ENCODE results near the gene A1BG. TPM values are rescaled to one million over a fixed set of nuclear protein-coding genes. Genes with fewer than 3 reads are reported as not detected.

Gene A1BG
- polyA plus RNA-seq, 4 donors = 0.64 to 45.9 (median 9.3) TPM; not detected in 1

DNA sequence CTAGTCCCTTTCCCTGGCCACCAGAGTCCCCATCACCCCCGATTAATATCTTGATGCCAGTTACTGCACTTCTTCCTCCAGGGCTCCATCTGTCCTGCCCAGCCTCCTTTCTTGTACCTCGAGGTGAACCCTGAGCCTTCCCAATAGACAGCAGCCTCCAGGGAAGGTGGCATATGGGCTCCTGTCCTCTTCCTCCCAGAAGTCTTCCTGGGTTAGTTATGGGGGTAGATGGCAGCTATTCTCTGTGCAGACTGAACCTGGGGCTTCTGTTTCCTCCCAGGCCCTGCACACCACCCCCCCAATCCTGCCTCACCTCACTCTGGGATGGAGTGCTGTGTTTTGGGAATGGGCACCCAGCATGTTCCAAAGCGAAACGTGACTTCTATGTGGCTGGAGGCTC, 44.8 kb upstream of the A1BG start:
- Histone ChIP-seq H3K27me3 (ENCODE audit: control insufficient read depth in 3 of 3, insufficient read depth in 3 of 3, low read length in 3 of 3) (peaks cover 9 to 30% (median 12%) of the 10 kb centered on the region in 3 donors), H3K36me3 (ENCODE audit: control insufficient read depth in 3 of 3, insufficient read depth in 2 of 3, low read depth in 1 of 3, low read length in 3 of 3) (peaks cover 4 to 22% (median 9%) of the 10 kb centered on the region in 3 donors), H3K4me1 (ENCODE audit: control insufficient read depth in 3 of 3, insufficient read depth in 2 of 3, low read depth in 1 of 3, low read length in 2 of 3) (peaks cover 0 to 18% (median 4%) of the 10 kb centered on the region in 3 donors), H3K9me3 (ENCODE audit: control insufficient read depth in 2 of 2, insufficient read depth in 1 of 2, low read depth in 1 of 2, low read length in 1 of 2) (no peaks in the 10 kb centered on the region), H3K4me3 (ENCODE audit: low read depth in 1 of 3, low read length in 3 of 3) (no peak overlapping the region), H3K27ac (ENCODE audit: low read depth in 1 of 3, low read length in 2 of 3) (no peak overlapping the region)
- WGBS, 3 donors = 63 to 79% (median 72%) methylated on average over 4 of the region's 4 CpGs
- no peak for FAIRE-seq
- DNase-seq = no peak

DNA sequence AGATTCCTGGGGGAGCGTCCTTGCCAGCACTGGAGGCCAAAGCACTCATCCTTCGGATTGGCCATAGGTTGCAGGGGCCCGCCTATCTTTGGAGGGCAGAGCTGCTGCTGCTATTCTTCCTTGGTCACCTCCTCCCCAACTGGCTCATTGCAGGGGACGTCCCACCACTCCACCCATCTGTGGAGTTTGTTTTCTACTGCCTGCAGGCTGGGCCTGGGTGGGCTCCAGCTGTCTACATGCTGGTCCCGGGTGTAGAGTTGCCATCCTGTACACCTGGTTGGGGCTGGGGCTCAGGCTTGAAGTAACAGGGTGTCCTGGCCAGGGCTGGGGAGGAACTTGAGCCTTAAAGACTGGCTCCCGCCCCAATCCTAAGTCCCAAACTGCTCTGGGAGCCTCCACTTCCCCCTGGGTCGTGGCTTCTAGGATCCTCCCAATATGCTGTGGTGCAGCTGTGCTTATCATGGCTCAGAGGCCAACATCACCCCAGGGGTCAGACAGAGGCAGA, 44.3 kb upstream of the A1BG start:
- no peaks in the 10 kb centered on the region for H3K9me3 ChIP-seq (ENCODE audit: control insufficient read depth in 2 of 2, insufficient read depth in 1 of 2, low read depth in 1 of 2, low read length in 1 of 2)
- H3K27ac ChIP-seq (ENCODE audit: low read depth in 1 of 3, low read length in 2 of 3) = no peak overlapping the region
- DNase-seq (no peak), FAIRE-seq (no peak)
- 69 to 75% (median 69%) methylated on average over 7 of the region's 7 CpGs for WGBS, 3 donors
- H3K4me1 ChIP-seq (ENCODE audit: control insufficient read depth in 3 of 3, insufficient read depth in 2 of 3, low read depth in 1 of 3, low read length in 2 of 3) = peaks cover 0 to 18% (median 4%) of the 10 kb centered on the region in 3 donors
- peaks cover 7 to 27% (median 9%) of the 10 kb centered on the region in 3 donors for H3K36me3 ChIP-seq (ENCODE audit: control insufficient read depth in 3 of 3, insufficient read depth in 2 of 3, low read depth in 1 of 3, low read length in 3 of 3)
- no peak overlapping the region for H3K4me3 ChIP-seq (ENCODE audit: low read depth in 1 of 3, low read length in 3 of 3)
- peaks cover 9 to 30% (median 12%) of the 10 kb centered on the region in 3 donors for H3K27me3 ChIP-seq (ENCODE audit: control insufficient read depth in 3 of 3, insufficient read depth in 3 of 3, low read length in 3 of 3)

DNA sequence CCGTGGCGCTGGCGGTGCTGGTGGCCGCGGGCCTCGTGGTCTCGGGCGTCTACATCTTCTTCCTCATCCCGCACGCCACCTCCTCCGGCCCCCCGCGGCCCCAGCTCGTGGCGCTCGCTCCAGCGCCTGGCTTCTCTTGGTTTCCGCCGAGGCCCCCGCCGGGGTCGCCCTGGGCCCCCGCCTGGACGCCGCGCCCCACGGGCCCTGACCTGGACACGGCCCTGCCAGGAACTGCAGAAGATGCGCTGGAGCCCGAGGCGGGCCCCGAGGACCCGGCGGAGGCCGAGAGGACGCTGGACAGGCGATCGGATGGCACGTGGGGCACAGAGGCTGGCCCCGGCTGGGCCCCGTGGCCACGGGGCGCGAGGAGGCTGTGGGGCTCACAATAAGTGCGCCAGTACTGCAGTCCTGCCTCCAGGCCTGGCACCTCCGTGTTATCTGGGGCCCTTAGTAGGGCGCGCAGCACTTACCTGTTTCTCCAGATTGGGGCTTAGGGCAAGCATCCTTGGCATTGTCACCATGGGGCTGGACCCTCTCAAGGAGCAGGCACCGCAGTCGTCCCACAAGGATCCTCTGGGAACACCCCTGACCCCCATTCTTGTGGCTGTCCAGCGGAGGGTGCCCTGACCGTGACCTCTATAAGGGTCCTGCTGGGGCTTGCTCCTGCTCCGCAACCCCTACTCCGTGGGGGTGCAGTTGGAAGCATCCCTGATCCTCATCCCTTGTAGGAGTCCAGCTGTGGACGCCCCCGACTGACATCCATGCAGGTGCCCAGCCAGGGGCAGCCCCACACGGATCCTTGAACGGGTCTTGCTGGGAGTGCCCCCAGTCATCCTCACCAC, 43.6 kb upstream of the A1BG start:
- H3K9me3 ChIP-seq (ENCODE audit: control insufficient read depth in 2 of 2, insufficient read depth in 1 of 2, low read depth in 1 of 2, low read length in 1 of 2) = no peaks in the 10 kb centered on the region
- peaks cover 9 to 33% (median 10%) of the 10 kb centered on the region in 3 donors for H3K36me3 ChIP-seq (ENCODE audit: control insufficient read depth in 3 of 3, insufficient read depth in 2 of 3, low read depth in 1 of 3, low read length in 3 of 3)
- FAIRE-seq = no peak
- peak overlapping the region in 1 of 3 donors; percentile 1 for H3K4me3 ChIP-seq (ENCODE audit: low read depth in 1 of 3, low read length in 3 of 3)
- peaks cover 0 to 13% (median 2%) of the 10 kb centered on the region in 3 donors for H3K4me1 ChIP-seq (ENCODE audit: control insufficient read depth in 3 of 3, insufficient read depth in 2 of 3, low read depth in 1 of 3, low read length in 2 of 3)
- H3K27ac ChIP-seq (ENCODE audit: low read depth in 1 of 3, low read length in 2 of 3) = no peak overlapping the region
- DNase-seq = no peak
- 22 to 29% (median 28%) methylated on average over 48 to 58 of the region's 58 CpGs for WGBS, 3 donors
- H3K27me3 ChIP-seq (ENCODE audit: control insufficient read depth in 3 of 3, insufficient read depth in 3 of 3, low read length in 3 of 3) = peaks cover 9 to 30% (median 12%) of the 10 kb centered on the region in 3 donors

DNA sequence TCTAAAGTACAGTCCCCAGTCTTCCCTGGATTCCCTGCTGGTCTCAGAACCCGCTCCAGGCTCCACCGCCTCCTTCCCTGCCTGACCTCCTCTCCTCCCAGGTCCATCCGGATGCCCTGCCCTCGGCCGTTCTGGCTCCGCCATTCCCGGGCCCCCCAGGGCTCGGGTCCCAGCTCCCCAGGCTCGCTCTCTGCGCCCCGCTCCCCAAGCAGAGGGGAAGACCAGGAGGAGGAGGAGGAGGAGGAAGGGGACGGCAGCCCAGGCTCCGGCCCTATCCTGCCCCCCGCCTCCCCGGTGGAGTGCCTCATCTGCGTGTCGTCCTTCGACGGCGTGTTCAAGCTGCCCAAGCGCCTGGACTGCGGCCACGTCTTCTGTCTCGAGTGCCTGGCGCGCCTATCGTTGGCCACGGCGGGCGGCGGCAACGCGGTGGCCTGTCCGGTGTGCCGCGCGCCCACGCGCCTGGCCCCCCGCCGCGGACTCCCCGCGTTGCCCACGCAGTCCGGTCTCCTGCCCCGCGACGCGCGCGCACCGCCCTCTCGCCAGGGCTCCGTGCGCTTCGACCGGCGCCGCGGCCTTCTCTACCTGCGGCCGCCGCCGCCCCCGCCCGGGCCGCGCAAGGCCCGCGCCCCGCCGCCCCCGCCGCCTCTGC, 42.8 kb upstream of the A1BG start:
- peaks cover 0 to 11% (median 2%) of the 10 kb centered on the region in 3 donors for H3K4me1 ChIP-seq (ENCODE audit: control insufficient read depth in 3 of 3, insufficient read depth in 2 of 3, low read depth in 1 of 3, low read length in 2 of 3)
- FAIRE-seq (no peak), DNase-seq (no peak)
- no peaks in the 10 kb centered on the region for H3K9me3 ChIP-seq (ENCODE audit: control insufficient read depth in 2 of 2, insufficient read depth in 1 of 2, low read depth in 1 of 2, low read length in 1 of 2)
- WGBS, 3 donors = 3 to 12% (median 4%) methylated on average over 16 to 75 of the region's 75 CpGs
- peaks cover 9 to 30% (median 12%) of the 10 kb centered on the region in 3 donors for H3K27me3 ChIP-seq (ENCODE audit: control insufficient read depth in 3 of 3, insufficient read depth in 3 of 3, low read length in 3 of 3)
- H3K4me3 ChIP-seq (ENCODE audit: low read depth in 1 of 3, low read length in 3 of 3) = peak overlapping the region in 1 of 3 donors; percentile 1
- H3K36me3 ChIP-seq (ENCODE audit: control insufficient read depth in 3 of 3, insufficient read depth in 2 of 3, low read depth in 1 of 3, low read length in 3 of 3) = peaks cover 9 to 41% (median 10%) of the 10 kb centered on the region in 3 donors
- no peak overlapping the region for H3K27ac ChIP-seq (ENCODE audit: low read depth in 1 of 3, low read length in 2 of 3)

DNA sequence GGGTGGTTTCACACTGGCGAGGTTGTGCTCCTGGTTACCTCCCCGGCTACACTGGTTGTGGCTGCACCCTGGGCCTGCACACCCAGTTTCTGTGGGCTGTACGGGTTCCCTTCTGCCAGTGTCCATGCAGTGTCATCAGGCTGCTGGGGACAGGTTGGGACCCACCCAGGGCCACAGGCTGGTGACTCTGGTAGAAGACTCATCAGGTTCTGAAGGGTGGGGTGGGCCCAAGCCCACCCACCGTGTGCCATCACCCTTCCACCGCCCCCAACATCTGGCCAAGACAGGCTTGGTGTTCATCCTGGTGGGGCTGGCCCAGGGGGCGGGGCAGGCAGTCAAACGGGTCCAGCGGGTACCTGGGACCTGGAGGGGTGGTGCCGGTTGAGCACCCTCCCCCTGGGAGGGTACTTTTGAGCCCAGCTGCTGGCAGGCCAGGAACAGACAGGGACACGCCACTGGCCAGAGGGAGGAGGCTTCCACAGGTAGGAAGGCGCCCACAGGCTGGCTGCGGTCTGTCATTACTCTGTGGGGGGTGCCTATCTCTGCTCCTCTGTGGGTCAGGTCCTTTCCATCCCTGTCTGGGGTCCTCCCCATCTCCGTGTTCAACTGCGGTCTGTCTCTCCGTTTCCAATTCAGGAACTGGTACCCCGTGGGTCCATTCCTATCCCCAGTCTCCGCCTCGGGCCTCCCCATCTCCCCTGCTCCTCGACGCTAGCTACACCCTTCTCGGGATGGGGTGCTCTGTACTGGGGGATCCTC, 42.1 kb upstream of the A1BG start, which contains the start of gene RNF225:
RNF225 (plus strand) TSS at position 437 of the 759 bp plus-strand sequence. CDS start 434 bp downstream, outside the sequence.
- FAIRE-seq = no peak
- WGBS, 3 donors = 26 to 32% (median 32%) methylated on average over 19 to 21 of the region's 21 CpGs
- Histone ChIP-seq H3K27me3 (ENCODE audit: control insufficient read depth in 3 of 3, insufficient read depth in 3 of 3, low read length in 3 of 3) (peaks cover 9 to 30% (median 12%) of the 10 kb centered on the region in 3 donors), H3K9me3 (ENCODE audit: control insufficient read depth in 2 of 2, insufficient read depth in 1 of 2, low read depth in 1 of 2, low read length in 1 of 2) (no peaks in the 10 kb centered on the region), H3K27ac (ENCODE audit: low read depth in 1 of 3, low read length in 2 of 3) (no peak within 1 kb of the TSS), H3K4me1 (ENCODE audit: control insufficient read depth in 3 of 3, insufficient read depth in 2 of 3, low read depth in 1 of 3, low read length in 2 of 3) (peaks cover 0 to 5% (median 2%) of the 10 kb centered on the region in 3 donors), H3K36me3 (ENCODE audit: control insufficient read depth in 3 of 3, insufficient read depth in 2 of 3, low read depth in 1 of 3, low read length in 3 of 3) (peaks cover 9 to 46% (median 10%) of the 10 kb centered on the region in 3 donors), H3K4me3 (ENCODE audit: low read depth in 1 of 3, low read length in 3 of 3) (peak within 1 kb of the TSS in 1 of 3 donors; percentile 1)
- DNase-seq = peak in 1 of 2 donors; percentile 44

DNA sequence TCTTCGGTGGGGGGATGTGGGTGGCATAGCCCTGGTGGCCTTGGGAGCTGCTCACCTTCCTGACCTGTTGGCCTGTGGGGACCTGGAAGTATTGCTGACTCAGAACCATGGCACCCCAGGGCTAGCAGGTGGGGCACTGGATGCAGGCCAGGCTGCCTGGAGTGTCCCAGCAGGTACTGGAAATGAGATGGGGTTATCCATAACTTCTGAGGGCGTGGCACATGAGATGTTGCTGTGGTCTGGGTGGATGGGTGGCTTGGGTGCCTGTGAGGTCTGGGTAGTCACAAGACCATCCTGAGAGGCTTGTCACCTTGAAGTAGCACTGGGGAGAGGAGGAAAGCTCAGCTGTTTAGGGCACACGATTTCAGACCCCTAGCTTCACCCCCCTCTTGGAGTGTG, 41.5 kb upstream of the A1BG start:
- DNase-seq (no peak), FAIRE-seq (no peak)
- Histone ChIP-seq H3K36me3 (ENCODE audit: control insufficient read depth in 3 of 3, insufficient read depth in 2 of 3, low read depth in 1 of 3, low read length in 3 of 3) (peaks cover 9 to 51% (median 10%) of the 10 kb centered on the region in 3 donors), H3K27ac (ENCODE audit: low read depth in 1 of 3, low read length in 2 of 3) (no peak overlapping the region), H3K9me3 (ENCODE audit: control insufficient read depth in 2 of 2, insufficient read depth in 1 of 2, low read depth in 1 of 2, low read length in 1 of 2) (no peaks in the 10 kb centered on the region), H3K4me3 (ENCODE audit: low read depth in 1 of 3, low read length in 3 of 3) (no peak overlapping the region), H3K27me3 (ENCODE audit: control insufficient read depth in 3 of 3, insufficient read depth in 3 of 3, low read length in 3 of 3) (peaks cover 9 to 30% (median 12%) of the 10 kb centered on the region in 3 donors), H3K4me1 (ENCODE audit: control insufficient read depth in 3 of 3, insufficient read depth in 2 of 3, low read depth in 1 of 3, low read length in 2 of 3) (peaks cover 0 to 4% (median 0%) of the 10 kb centered on the region in 3 donors)
- 60 to 64% (median 62%) methylated on average over 3 of the region's 3 CpGs for WGBS, 3 donors

DNA sequence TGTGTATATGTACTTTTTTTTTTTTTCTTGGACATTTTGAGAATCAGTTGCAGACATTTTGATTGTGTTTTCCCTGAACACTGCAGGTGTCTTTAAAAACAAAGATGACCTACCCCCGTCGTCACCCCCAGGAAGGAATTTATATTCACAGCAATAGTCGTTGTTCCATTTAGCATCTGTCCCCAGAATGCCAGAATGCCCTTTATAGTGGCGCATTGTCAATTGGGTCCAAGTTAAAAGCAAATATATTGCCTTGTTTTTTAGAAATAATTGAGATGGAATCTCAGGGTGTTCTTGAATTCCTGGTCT, 40.4 kb upstream of the A1BG start:
- no peak overlapping the region for H3K4me3 ChIP-seq (ENCODE audit: low read depth in 1 of 3, low read length in 3 of 3)
- H3K4me1 ChIP-seq (ENCODE audit: control insufficient read depth in 3 of 3, insufficient read depth in 2 of 3, low read depth in 1 of 3, low read length in 2 of 3) = peaks cover 0 to 4% (median 0%) of the 10 kb centered on the region in 3 donors
- H3K9me3 ChIP-seq (ENCODE audit: control insufficient read depth in 2 of 2, insufficient read depth in 1 of 2, low read depth in 1 of 2, low read length in 1 of 2) = no peaks in the 10 kb centered on the region
- DNase-seq = no peak
- peaks cover 9 to 30% (median 12%) of the 10 kb centered on the region in 3 donors for H3K27me3 ChIP-seq (ENCODE audit: control insufficient read depth in 3 of 3, insufficient read depth in 3 of 3, low read length in 3 of 3)
- H3K27ac ChIP-seq (ENCODE audit: low read depth in 1 of 3, low read length in 2 of 3) = no peak overlapping the region
- FAIRE-seq = no peak
- peaks cover 9 to 54% (median 10%) of the 10 kb centered on the region in 3 donors for H3K36me3 ChIP-seq (ENCODE audit: control insufficient read depth in 3 of 3, insufficient read depth in 2 of 3, low read depth in 1 of 3, low read length in 3 of 3)
- WGBS, 3 donors = 84 to 88% (median 86%) methylated on average over 4 of the region's 4 CpGs
